Measurements from ENCODE around the gene PHYKPL. TPM values are rescaled to one million over a fixed set of nuclear protein-coding genes. Genes with fewer than 3 reads are reported as not detected.
A peak's percentile ranks its signal among the peaks of the same experiment; 100 is the strongest.

Gene PHYKPL
- polyA plus RNA-seq, 1 donor: 118 TPM

GRCh38 chr5:178191661-178192060 lies 40.9 kb downstream of the PHYKPL start:
- DNase-seq: no peak

GRCh38 chr5:178189433-178189832 lies 43.2 kb downstream of the PHYKPL start:
- no peak for DNase-seq

GRCh38 chr5:178187014-178187413 lies 45.6 kb downstream of the PHYKPL start, which contains the start of gene GMCL2:
Gene GMCL2, minus strand, starts transcription at chr5:178187371. Its CDS starts 72 bp downstream, at chr5:178187299.
- DNase-seq: no peak

- DNase-seq: no peak
Measured at GRCh38 chr5:178186427-178186826, 46.2 kb downstream of the PHYKPL start.

- DNase-seq: no peak
Measured at GRCh38 chr5:178182158-178182876, 50.3 kb downstream of the PHYKPL start.

GRCh38 chr5:178180141-178180863 lies 52.3 kb downstream of the PHYKPL start:
- no peak for DNase-seq

GRCh38 chr5:178177569-178177968 lies 55.0 kb downstream of the PHYKPL start:
- no peak for DNase-seq

- no peak for DNase-seq
Measured at GRCh38 chr5:178176791-178177190, 55.8 kb downstream of the PHYKPL start.

- no peak for DNase-seq
Measured at GRCh38 chr5:178174456-178174855, 58.1 kb downstream of the PHYKPL start.

GRCh38 chr5:178170455-178170854 lies 62.1 kb downstream of the PHYKPL start:
- no peak for DNase-seq

- DNase-seq: no peak
Measured at GRCh38 chr5:178165581-178165980, 67.0 kb downstream of the PHYKPL start.

- DNase-seq: peak; percentile 87
Measured at GRCh38 chr5:178163772-178164735, 68.5 kb downstream of the PHYKPL start.

- no peak for DNase-seq
Measured at GRCh38 chr5:178162481-178162880, 70.1 kb downstream of the PHYKPL start.

GRCh38 chr5:178160176-178160575 lies 72.4 kb downstream of the PHYKPL start:
- no peak for DNase-seq

Other genes with a start within 250 kb of the PHYKPL start
- not detected for gene PROP1, start 236.6 kb downstream of the PHYKPL start, polyA plus RNA-seq (ENCODE audit: insufficient read length)
- gene N4BP3, start 119.3 kb downstream of the PHYKPL start, polyA plus RNA-seq (ENCODE audit: insufficient read length): 3.4 TPM
- 30.6 TPM for gene RMND5B, start 101.8 kb downstream of the PHYKPL start, polyA plus RNA-seq (ENCODE audit: insufficient read length)
- gene NHP2, start 78.9 kb downstream of the PHYKPL start, polyA plus RNA-seq (ENCODE audit: insufficient read length): 85.3 TPM
- not detected for gene GMCL2, start 45.4 kb downstream of the PHYKPL start, polyA plus RNA-seq (ENCODE audit: insufficient read length)
- 163 TPM for gene HNRNPAB, start 28.3 kb downstream of the PHYKPL start, polyA plus RNA-seq (ENCODE audit: insufficient read length)